ENCODE results near the gene RABEP1. TPM values are rescaled to one million over a fixed set of nuclear protein-coding genes. Genes with fewer than 3 reads are reported as not detected.

RABEP1 gene
- total RNA-seq, 1 donor from 2014 or later: 15.1 TPM

- ATAC-seq: peak; percentile 84
Measured at GRCh38 chr17:5365831-5366230, 83.7 kb downstream of the RABEP1 start.

DNA sequence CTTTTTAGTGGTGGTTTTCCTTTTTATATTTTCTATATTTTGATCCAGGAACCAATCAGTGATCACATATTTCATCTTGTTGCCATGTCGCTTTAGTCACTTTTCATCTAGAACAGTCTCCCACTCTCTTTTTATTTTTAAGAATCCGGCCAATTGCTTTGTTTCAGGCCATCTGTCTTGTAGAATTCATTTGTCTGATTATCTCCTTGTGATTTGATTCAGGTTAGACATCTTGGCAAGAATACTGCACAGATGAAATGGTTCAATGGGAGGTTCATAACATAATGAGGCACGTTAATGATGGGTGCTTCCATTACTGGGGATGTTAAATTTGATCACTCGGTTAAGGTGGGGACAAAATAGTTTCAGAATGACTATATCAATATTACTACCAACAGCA lies 88.3 kb downstream of the RABEP1 start:
- ATAC-seq: no peak

GRCh38 chr17:5373112-5373511 lies 91.0 kb downstream of the RABEP1 start:
- ATAC-seq: no peak

GRCh38 chr17:5378566-5379207 lies 96.6 kb downstream of the RABEP1 start:
- no peak for ATAC-seq

- ATAC-seq: no peak
Measured at GRCh38 chr17:5379351-5380107, 97.4 kb downstream of the RABEP1 start.

DNA sequence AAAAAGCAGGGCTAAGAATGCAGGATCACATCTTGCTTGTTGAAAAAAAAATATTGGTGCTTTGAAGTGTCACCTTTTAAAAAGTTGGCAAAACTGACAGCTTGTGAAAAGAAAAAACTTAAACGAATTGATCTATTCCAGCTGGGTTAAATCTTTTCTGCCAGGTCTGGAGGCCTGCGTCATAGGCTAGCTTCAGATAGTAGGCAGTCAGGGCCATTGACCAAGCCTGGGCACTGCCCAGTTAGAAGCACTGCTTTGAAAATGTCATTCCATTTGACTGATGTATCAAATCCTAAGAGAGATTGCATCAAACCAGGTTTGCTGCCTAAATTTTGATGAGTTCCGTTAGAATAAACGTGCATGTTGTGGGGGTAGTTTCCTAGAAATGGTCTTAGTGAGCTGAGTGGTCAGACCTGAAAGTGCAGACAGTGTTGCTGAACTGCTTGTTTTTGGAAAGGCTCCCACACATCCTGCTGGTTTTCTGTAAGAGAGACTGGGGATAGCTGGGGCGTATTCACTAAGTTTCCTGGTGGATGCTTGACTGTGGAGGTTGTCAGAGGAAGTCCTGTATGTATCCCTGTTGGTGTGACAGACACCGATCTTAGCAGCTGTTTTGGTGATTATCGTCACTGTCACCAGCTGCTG lies 98.5 kb downstream of the RABEP1 start:
- peak; percentile 30 for ATAC-seq

- ATAC-seq: peak; percentile 52
Measured at GRCh38 chr17:5381542-5381941, 99.5 kb downstream of the RABEP1 start.

DNA sequence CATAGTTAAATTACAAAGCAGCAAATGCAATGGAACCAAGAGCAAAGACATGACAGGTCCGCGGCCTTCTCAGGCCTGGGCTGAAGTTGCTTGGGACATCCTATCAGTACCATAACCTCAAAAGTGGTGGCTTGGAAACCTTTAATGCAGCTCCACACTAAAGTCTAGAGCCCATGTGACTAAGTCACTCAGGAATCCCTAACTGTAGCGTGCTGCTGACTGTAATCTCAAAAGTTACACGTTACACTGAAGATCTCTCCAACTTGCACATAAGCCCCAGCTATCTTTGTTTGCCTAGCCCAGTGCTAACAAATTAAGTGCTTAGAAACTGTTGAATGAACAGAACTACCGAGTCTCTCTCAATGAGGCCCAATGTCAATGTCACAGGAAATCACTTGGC lies 109.6 kb downstream of the RABEP1 start:
- ATAC-seq: no peak

DNA sequence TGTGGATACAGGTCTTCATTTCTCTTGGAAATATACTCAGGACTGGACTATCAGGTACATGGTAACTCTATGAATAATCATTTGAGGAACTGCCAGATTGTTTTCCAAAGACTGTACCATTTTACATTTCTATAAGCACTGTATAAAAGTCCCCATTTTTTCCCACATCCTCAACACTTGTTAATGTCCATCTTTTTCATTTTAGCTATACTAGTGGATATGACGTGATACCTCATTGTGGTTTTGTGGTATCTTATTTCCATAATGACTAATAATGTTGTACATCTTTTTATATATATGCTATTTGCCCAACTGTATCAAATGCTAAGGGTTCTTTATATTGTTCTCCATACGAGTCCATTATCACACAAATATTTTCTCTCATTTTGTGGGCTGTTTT lies 114.5 kb downstream of the RABEP1 start:
- ATAC-seq: no peak

DNA sequence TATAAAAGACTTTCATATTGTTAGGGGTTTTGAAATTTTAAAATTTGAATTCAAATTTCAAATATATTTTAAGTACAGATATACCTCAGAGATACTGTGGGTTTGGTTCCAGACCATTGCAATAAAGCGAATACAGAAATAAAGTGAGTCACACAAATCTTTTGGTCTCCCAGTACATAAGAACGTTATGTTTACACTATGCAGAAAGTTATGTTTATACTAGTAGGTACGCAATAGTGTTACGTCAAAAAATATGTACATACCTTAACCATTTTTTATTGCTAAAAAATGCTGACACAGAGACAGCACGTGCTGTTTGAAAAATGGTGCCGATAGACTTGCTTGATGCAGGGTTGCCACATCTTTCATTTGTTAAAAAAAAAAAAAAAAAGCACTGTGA lies 117.7 kb downstream of the RABEP1 start:
- ATAC-seq: no peak

DNA sequence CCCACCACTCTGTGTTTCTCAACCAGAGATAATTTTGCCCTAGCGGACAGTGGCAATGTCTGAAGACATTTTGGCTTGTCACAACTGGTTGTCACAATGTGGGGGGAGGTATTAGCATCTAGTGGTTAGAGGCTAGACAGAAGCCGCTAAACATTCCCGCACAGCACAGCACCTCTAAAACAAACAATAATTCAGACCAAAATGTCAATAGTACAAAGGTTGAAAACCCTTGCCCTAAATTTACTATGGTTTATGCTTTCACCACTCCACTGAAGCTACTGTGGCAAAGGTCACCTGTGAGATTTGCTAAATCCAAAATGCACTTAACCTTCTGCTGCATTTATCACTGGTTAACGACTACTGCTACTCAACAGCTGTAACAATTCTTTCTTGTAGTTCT lies 123.3 kb downstream of the RABEP1 start:
- no peak for ATAC-seq

DNA sequence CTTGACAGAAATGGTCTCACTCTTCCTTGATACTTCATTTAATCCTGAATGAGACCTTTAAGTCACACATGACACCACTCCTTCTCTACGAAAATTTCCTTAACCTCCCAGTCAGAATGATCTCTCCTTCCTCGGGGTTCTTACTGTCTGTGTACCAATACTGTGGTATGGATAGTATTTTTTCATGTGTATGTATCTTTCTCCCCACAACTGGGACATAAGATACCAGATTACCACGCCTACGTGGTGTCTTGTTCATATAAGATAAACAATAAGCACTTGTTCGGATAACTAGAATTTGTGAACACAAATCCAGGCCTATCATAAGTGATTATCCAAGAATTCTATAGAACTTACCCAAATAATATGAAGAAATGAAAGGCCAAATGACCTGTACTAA lies 126.1 kb downstream of the RABEP1 start:
- ATAC-seq: no peak

DNA sequence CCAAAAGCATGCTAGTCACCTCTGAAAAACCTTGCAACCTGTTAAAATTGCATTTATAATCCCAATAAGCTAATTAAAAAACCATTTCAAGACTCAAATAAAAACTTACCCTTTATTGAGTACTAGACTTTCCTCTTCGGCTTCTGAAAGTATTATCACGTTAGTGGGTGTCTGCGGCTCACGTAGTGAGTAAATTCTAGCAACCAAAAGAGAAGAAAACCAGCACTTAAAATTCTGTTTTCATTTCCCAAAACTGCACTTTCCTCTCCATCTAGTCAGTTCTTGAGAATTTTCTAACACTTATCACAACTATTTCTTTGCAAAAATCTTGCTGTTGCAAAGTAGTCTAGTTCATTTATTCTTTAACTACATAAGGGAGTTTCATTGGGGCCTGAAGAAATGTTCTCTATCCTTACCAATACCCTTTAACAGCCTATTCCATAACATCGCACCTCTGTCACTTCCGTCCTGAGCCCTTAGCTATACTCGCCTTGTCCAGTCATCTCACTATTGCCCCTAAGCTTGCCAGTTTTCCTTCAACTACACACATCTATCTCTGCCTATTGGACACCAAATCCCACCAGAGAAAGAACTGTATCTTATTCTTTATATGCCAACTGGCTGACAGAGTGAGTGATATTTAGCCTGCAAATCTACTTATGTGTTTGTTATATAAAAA lies 128.6 kb downstream of the RABEP1 start:
- no peak for ATAC-seq

DNA sequence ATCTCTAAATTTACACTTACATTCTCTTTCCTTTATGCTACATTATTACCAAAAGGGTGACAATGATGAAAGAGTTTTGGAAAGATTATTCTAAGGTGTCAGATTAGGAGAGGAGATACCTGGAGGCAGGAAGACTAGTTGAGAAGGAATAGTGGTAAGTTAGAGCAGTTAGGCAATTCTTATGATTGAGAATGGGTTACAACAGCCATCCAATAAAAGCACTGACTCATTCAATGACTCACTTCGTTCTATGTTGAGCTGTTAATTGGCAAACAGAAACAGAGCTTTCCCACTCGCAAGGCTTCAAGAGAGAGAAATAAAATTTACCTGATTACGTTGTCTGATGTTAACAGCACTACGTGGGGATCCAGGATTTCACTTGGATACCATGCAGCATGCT lies 131.6 kb downstream of the RABEP1 start:
- peak; percentile 82 for ATAC-seq

GRCh38 chr17:5416901-5417300 lies 134.8 kb downstream of the RABEP1 start:
- ATAC-seq: peak; percentile 17

- peak; percentile 59 for ATAC-seq
Measured at GRCh38 chr17:5418858-5419355, 136.8 kb downstream of the RABEP1 start.

DNA sequence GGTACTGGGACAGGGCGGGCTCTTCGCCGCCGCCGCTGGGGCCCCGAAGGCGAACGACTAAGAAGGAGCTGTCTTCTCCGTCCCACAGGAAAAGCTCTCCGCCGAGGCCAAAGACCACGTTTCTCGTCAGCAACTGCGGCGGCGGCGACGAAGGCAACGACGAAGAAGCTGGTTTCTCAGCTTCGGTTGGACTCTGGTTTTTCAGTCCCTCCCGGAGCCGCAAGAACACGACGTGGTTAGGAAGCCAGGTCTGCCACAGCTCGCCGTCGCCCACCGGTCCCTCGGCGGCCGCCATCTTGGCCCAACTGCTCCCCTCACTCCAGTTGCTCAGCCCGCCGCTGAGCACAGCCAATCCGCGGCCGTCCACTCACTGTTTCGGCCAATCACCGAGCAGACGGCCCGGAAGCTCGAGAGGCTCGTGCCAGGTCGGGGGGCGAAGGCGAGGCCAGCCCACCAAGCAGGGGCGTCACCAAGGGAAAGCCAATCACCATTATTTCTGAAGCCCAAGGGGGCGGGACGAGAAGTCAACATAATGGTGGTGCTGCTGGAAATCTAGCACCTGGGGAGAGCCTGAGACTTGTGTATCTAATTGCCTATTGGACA lies 137.4 kb downstream of the RABEP1 start, which contains the start of gene NUP88:
Gene NUP88, minus strand, starts transcription at position 307 of the 603 bp plus-strand sequence. Its CDS starts 12 bp downstream, at position 295.
- ATAC-seq: peak; percentile 87

DNA sequence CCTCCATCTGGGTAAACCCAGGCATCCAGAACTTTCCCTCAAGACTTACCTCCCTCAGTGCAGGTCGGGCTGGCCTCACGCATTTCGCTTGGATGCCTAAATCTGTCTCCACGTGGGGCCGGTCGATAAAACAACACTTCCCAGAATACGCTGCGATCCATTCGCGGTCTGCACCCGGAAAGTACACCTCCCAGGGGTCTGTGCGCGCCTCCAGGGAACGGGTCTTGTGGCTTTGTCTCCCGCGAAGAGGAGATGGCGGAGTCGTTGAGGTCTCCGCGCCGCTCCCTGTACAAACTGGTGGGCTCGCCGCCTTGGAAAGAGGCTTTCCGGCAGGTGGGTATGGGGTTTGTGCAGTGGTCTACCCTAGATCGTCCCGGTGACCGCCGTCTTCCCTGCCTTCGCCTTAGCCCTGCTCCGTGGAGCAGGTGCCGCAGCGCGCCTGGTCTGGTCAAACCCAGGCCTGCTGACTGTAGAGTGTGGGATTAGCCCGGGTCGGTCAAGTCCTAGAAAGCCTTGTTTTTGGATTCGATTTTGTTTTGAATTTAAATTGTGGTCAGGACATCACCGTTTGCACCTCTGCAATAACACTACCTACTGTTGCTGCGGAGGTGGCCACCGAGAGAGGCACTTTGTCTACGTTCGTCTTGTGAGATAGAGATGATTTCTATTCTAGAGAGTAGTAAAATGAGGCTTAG lies 138.0 kb downstream of the RABEP1 start, which contains the start of gene RPAIN:
Gene RPAIN, plus strand, starts transcription at position 224 of the 695 bp plus-strand sequence. Its CDS starts 29 bp downstream, at position 253.
- peak; percentile 71 for ATAC-seq

GRCh38 chr17:5422505-5422904 lies 140.4 kb downstream of the RABEP1 start:
- peak; percentile 50 for ATAC-seq

DNA sequence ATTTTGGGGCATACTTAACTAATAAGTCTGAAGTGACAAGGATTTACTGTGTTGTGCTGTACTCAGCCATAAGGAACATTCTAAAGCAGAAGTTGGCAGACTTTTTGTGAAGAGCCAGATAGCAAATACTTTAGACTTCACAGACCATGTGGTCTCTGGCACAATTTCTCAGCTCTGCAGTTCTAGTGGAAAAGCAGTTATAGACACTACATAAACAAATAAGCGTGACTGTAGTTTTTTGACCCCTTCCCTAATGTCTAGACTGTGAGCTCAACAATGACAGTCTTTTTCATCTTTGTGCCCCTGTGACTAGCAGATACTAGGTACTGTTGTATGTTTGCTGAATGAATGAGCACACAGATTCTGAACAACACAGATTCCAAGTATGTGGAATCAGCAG lies 142.8 kb downstream of the RABEP1 start:
- no peak for ATAC-seq

GRCh38 chr17:5425826-5426225 lies 143.7 kb downstream of the RABEP1 start:
- no peak for ATAC-seq
